ENCODE results near the gene GLIPR1L2. TPM values are rescaled to one million over a fixed set of nuclear protein-coding genes. Genes with fewer than 3 reads are reported as not detected.
A peak's percentile ranks its signal among the peaks of the same experiment; 100 is the strongest.

The GLIPR1L2 gene
- total RNA-seq, 1 experiment from 2014 or later: 0.44 TPM

DNA sequence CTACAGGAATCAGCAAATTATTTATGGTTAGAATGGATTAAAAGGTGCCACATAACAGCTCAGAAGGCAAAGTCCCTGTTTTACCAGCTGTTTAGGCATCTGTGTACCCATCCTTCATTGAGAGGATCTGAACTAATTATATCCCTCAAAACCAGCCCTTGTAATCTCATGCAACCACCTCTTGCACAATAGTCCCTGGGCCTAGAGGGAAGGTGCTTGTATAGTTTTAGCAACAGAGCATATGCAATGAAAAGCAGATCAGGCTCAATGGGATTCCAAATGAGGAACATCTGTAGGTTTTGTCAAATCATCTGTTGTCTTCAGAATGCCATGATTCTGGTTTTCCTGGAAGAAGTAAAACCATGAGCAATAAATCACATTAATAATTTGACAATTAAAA, 26.0 kb upstream of the GLIPR1L2 start:
- H3K36me3 ChIP-seq (ENCODE audit: control insufficient read depth in 1 of 2, insufficient read depth in 2 of 2, low read length in 2 of 2): no peaks in the 10 kb centered on the region
- no peaks in the 10 kb centered on the region for H3K9me2 ChIP-seq (ENCODE audit: insufficient read depth)
- H3K27ac ChIP-seq (ENCODE audit: low read depth, low read length): no peak overlapping the region
- no peak overlapping the region for H3K9ac ChIP-seq (ENCODE audit: low read length)
- H3K4me2 ChIP-seq (ENCODE audit: low read length): no peak overlapping the region
- H3K9me3 ChIP-seq (ENCODE audit: control insufficient read depth in 1 of 2, insufficient read depth in 1 of 2, low read depth in 1 of 2, low read length in 2 of 2): peaks cover 0 to 5% of the 10 kb centered on the region in 2 experiments; a peak in 1 of 4 replicates
- no peaks in the 10 kb centered on the region for H4K20me1 ChIP-seq (ENCODE audit: insufficient read depth)
- ChIA-PET CTCF (no interaction called here), RAD21 (ENCODE audit: low non-redundant PET in 1 of 2, low total read pairs in 2 of 2, uncharacterized antibody in 2 of 2, unreplicated experiment in 2 of 2) (no interaction called here), POLR2A (no interaction called here)
- DNase-seq (ENCODE audit: low read depth, low spot score): no peak
- H3K4me3 ChIP-seq (replicated peaks in 1 of 2; ENCODE audit: low read depth in 1 of 2, low read length in 2 of 2): no peak overlapping the region
- TF ChIP-seq ZNF274 (IDR thresholded peaks at IDR 0.05; ENCODE audit: low read depth, low read length) (no peak), CEBPB (IDR thresholded peaks at IDR 0.05; ENCODE audit: low read depth) (peak; percentile 48)
- no TSS peak for BruUV-seq (replicated peaks)
- H3K27me3 ChIP-seq (ENCODE audit: insufficient read depth, low read length): no peaks in the 10 kb centered on the region
- intact Hi-C loops (cut with micrococcal nuclease): no loop called here
- peaks cover 0 to 9% of the 10 kb centered on the region in 2 experiments; a peak in 2 of 4 replicates for H3K4me1 ChIP-seq (ENCODE audit: control insufficient read depth in 1 of 2, insufficient read depth in 2 of 2, low read length in 2 of 2)
- no peak overlapping the region for H2AFZ ChIP-seq (ENCODE audit: low read depth, low read length, poor library complexity, severe bottlenecking)
- no peaks in the 10 kb centered on the region for H3K79me2 ChIP-seq (ENCODE audit: insufficient read depth, low read length)
- no peak for ATAC-seq

- ATAC-seq (no peak), DNase-seq (ENCODE audit: low read depth, low spot score) (no peak)
- no peak overlapping the region for H2AFZ ChIP-seq (ENCODE audit: low read depth, low read length, poor library complexity, severe bottlenecking)
- POLR2A ChIA-PET: no interaction called here
- H3K9ac ChIP-seq (ENCODE audit: low read length): no peak overlapping the region
- no peaks in the 10 kb centered on the region for H3K9me3 ChIP-seq (ENCODE audit: control insufficient read depth in 1 of 2, insufficient read depth in 1 of 2, low read depth in 1 of 2, low read length in 2 of 2)
- no peaks in the 10 kb centered on the region for H3K9me2 ChIP-seq (ENCODE audit: insufficient read depth)
- no peak for TF ChIP-seq CEBPB (IDR thresholded peaks at IDR 0.05; ENCODE audit: low read depth)
- peak; percentile 22; the same call in 1 of the 2 replicates for TF ChIP-seq JUND (IDR thresholded peaks at IDR 0.05)
- TF ChIP-seq POLR2AphosphoS5 (IDR thresholded peaks at IDR 0.05; ENCODE audit: low read depth, low read length): no peak
- CTCF ChIA-PET: no interaction called here
- H3K79me2 ChIP-seq (ENCODE audit: insufficient read depth, low read length): no peaks in the 10 kb centered on the region
- peaks cover 0 to 9% of the 10 kb centered on the region in 2 experiments; a peak in 2 of 4 replicates for H3K4me1 ChIP-seq (ENCODE audit: control insufficient read depth in 1 of 2, insufficient read depth in 2 of 2, low read length in 2 of 2)
- BruUV-seq (replicated peaks): no TSS peak
- no peaks in the 10 kb centered on the region for H4K20me1 ChIP-seq (ENCODE audit: insufficient read depth)
- intact Hi-C loops (cut with micrococcal nuclease): no loop called here
- H3K27ac ChIP-seq (ENCODE audit: low read depth, low read length): peak overlapping the region; percentile 1; the same call in 1 of the 2 replicates
- no peaks in the 10 kb centered on the region for H3K36me3 ChIP-seq (ENCODE audit: control insufficient read depth in 1 of 2, insufficient read depth in 2 of 2, low read length in 2 of 2)
- RAD21 ChIA-PET (ENCODE audit: low non-redundant PET in 1 of 2, low total read pairs in 2 of 2, uncharacterized antibody in 2 of 2, unreplicated experiment in 2 of 2): no interaction called here
- H3K4me3 ChIP-seq (replicated peaks in 1 of 2; ENCODE audit: low read depth in 1 of 2, low read length in 2 of 2): no peak overlapping the region
- peak overlapping the region; percentile 39 for H3K4me2 ChIP-seq (ENCODE audit: low read length)
- no peaks in the 10 kb centered on the region for H3K27me3 ChIP-seq (ENCODE audit: insufficient read depth, low read length)
Measured at GRCh38 chr12:75366629-75367028, 24.3 kb upstream of the GLIPR1L2 start.
